ENCODE measurements around the gene GGA1. TPM values are rescaled to one million over a fixed set of nuclear protein-coding genes. Genes with fewer than 3 reads are reported as not detected.

GGA1 gene
- total RNA-seq, 1 donor from 2014 or later, result 33.5 TPM

DNA sequence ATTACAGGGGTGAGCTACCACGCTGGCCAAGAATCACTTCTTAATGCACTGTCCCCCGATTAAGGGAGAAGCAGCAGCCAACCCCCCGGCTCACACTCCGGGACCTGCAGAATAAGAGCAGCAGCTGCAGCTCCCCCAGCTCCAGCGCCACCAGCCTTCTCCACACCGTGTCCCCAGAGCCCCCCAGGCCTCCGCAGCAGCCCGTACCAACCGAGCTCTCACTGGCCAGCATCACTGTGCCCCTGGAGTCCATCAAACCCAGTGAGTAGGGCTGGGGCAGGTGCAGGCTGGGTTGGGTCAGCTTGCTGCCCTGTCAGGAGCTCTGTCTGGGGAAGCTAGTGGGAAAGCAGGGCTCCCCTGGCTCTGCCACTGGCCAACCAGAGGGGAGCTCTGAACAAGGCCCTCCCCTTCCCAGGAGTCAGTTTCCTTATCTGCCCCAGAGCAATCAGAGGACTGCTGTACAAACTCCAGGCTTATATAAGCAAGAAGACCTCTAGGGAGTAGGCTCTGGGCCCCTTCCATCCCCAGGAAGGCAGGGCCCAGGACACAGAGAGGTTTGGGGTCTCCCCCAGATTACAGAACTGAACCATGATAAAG lies 22.3 kb downstream of the GGA1 start:
- no peak for DNase-seq (ENCODE audit: low spot score)

DNA sequence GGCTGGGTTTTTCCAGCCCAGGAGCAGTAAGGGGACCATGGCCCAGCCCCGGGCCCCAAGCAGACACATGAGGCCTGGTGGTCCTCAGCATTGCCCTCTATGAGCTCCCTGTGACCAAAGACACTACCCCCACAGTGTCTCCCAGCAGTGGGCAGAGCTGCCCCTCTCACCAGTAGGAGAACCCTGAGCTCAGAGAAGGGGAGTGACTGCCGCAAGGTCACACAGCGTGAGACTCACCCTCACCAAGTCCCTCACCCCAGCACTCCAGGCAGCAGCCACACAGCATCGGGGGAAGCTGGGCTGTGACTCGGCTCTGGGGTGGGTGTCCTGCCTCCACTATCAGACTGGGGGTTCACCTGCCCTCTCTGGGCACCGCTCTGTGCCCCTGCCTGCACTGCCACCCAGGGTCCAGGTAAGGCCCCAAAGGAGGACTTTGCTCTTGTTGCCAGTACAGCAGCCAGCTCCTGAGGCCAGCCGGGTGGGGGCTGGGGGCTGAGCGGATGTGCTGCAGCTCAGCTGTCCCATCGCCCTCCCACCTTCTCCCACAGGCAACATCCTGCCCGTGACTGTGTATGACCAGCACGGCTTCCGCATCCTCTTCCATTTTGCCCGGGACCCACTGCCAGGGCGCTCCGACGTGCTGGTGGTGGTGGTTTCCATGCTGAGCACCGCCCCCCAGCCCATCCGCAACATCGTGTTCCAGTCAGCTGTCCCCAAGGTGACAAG lies 23.0 kb downstream of the GGA1 start:
- DNase-seq (ENCODE audit: low spot score), result no peak

GRCh38 chr22:37632174-37633088 lies 23.8 kb downstream of the GGA1 start:
- no peak for DNase-seq (ENCODE audit: low spot score)

GRCh38 chr22:37633089-37633624 lies 24.5 kb downstream of the GGA1 start:
- DNase-seq (ENCODE audit: low spot score), result no peak

DNA sequence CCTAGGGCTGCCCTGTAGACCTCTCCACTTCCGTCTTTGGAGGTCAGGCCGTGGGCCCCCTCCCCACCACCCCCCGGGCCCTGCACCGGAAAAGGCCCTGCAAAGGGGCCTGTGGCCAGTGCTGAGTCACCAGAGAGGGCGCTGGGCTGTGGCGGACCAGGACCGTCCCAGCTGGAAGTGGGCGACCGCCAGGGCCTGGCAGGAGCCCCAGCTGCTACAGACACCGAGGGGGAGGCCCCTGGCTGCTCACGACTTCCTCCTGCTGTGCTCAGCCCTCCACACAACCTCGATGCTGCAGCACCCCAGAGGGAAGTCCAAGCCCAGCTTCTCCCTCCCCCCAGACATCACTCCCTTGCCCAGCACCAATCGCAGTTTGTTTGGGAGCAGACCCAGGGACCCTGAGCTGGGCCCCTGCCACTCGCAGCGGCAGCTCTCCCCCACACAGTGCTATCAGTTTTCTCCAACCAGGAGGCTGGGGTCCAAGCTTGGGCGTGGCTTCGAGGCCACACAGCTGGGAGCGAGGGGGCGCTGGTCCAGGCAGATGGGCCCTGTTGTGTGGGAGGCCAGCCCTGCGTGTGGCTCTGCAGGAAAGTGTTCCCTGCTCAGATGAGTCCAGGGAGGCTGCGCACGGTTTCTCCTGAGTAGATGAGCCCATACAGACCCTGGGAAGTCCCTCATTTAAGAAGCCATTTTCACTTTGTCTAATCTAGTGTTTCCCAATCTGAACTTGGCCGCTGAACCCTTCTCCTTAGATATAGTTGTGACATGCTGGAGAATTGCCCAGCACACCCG lies 25.2 kb downstream of the GGA1 start:
- DNase-seq (ENCODE audit: low spot score), result peak; percentile 96

DNA sequence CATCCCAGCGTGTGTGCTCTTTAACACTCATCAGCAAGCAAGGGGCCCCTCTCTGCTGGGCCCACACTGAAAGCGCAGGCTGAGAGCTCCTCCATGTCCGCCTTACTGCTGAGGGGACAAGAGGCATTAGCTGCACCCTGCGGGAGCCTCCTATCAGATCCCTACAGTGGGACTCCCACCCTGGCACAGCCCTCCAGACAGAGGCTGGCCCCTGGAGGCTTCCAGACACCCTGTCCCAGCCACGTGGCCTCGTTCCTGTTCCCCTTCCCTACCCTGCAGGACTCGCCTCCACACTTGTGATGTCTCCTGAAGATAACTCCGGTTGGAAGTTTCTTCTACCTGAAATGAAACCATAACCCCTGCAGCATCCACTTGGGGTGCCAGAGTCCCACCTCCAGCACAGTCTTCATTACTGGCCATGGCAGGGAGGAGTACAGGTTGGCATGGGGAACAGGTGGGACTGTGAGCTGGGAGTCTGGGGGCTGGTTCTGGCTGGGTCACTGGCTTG lies 25.8 kb downstream of the GGA1 start:
- no peak for DNase-seq (ENCODE audit: low spot score)

GRCh38 chr22:37635157-37635556 lies 26.5 kb downstream of the GGA1 start:
- DNase-seq (ENCODE audit: low spot score), result no peak

- DNase-seq (ENCODE audit: low spot score), result no peak
Measured at GRCh38 chr22:37636186-37636948, 27.7 kb downstream of the GGA1 start.

GRCh38 chr22:37636949-37637273 lies 28.3 kb downstream of the GGA1 start:
- no peak for DNase-seq (ENCODE audit: low spot score)

GRCh38 chr22:37638391-37639069 lies 29.9 kb downstream of the GGA1 start:
- DNase-seq (ENCODE audit: low spot score), result no peak

DNA sequence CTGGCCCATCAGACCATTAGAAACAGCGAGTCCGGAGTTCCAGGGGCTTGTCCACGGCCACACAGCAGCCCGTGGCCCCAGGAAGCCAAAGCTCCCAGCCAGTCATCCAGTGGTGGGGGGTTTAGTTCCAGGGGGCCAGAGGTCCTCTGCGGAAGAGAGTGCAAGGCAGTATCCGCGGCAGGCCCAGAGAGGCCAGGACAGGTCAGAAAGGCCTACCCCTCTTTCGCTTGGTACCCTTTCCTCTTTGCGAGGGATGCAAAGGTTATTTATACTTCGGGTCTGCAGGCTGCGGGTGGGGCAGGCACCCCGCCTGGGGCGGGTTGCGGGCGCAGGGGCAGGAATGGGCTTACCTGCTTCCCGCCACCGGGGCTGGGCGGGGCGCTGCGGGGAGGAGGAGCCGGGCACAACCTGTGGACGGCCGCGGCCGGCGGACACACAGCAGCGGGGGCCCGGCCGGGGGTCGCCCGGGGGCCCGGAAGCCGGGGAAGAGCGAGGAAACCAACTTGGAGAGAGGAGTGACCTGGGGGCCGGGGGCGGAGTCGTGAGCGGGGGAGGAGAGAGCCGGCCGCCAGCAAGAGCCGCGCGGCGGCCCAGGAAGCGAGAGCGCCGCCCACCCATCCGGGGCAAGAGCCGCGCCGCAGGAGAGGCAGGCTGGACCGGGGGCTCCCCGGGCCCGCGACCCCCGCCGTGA lies 30.6 kb downstream of the GGA1 start, which contains the start of gene SH3BP1:
Gene SH3BP1 (plus strand): TSS at position 600 of the 691 bp plus-strand sequence. CDS start 119 bp downstream, outside the sequence.
- peak; percentile 69 for DNase-seq (ENCODE audit: low spot score)

DNA sequence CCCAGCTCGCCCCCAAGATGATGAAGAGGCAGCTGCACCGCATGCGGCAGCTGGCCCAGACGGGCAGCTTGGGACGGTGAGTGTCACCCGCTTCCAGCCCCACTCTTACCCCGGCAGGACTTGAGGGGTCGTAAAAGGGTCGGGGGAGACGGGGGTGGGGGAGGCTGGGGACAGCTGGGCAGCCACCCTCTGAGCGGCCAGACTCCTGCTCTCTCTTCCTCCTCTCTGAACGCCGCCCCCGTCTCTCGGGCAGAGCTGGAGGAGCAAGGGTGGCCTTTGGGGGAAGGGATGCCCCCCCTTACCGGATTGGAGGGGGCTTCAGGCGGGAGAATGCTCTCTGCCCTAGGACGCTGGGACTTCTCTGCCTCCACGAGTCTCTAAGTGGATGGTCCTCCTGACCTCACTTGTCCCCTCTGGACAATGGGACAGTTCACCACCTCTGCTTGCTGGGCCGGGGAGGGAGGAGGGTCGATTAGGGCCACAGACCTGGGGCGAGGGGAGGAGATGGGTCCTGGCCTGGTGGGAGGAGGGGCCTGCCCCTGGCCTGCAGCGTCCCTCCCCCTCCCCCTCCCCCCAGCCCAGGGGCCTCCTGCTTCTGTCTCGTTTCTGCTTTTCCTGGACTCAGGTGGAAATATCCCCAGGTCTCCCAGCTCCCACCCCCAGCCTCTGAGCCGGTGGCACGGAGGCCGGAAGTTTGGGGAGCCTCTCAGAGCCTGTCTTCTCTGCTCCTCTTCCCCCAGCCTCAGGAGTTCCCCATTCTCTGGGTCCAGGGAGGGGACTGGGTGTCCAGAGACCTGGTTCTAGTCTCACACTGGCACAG lies 31.3 kb downstream of the GGA1 start:
- no peak for DNase-seq (ENCODE audit: low spot score)

- peak; percentile 61 for DNase-seq (ENCODE audit: low spot score)
Measured at GRCh38 chr22:37640591-37641560, 32.2 kb downstream of the GGA1 start.

DNA sequence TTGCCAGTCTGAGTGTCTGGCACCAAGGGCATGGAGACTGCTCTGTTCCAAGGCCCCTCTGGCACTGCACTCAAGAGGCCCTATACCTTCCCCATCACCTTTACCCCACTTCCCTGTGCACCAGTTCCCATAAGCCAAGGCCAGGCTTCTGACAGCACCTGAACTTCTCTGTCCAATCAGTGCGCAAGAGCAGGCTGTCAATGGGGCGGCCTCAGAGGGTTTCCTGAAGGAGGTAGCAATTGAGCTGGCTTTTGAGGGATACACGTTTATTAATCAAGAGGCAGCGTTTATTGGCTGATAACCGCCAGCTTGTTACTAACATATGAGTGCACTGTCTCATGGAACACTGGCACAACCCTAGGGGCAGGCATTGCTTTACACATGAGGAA lies 32.9 kb downstream of the GGA1 start:
- DNase-seq (ENCODE audit: low spot score), result no peak

DNA sequence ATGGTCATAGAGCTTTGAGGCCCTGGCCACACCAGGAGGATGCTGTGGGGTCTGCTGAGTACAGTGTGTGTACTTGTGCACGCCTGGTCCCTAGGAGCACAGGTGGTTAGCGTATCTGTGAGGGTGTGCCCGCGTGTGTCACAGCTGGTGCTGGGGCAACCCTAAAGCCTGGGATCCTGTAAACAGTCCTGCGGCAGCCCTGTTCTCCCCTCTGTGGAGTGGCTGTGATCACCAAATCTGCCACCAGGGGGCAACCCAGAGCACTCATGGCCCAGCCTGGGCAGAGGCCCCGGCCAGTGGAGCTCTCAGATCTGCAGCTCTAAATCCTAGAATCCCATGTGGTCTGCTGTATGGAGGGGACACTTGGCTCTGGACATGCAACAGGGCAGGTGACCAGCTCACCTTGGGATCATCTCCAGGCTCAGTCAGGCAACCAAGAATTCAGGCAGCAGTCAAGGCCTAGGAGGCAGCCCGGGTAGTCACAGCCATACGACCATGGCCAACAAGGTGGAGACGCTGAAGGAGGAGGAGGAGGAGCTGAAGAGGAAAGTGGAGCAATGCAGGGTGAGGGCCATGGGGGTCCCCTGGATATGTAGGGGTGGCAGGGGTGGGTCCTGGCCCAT lies 34.7 kb downstream of the GGA1 start:
- peak; percentile 83 for DNase-seq (ENCODE audit: low spot score)

DNA sequence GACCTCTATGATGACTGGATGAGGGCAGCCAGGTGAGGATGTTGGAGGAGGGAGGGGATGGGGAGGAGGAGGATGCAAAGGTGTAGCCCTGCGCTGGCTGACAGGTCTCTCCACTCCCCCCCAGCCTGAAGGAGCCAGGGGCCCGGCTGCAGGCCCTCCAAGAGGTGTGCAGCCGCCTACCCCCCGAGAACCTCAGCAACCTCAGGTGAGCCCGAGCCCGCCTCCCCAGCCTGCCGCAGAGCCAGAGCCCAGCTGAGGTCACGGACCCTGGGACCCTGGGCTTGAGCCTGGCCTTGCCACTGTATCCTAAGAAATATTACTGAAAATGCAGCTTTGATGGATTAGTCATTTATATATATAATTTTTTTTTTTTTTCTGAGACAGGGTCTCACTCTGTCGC lies 38.7 kb downstream of the GGA1 start:
- DNase-seq (ENCODE audit: low spot score), result no peak

DNA sequence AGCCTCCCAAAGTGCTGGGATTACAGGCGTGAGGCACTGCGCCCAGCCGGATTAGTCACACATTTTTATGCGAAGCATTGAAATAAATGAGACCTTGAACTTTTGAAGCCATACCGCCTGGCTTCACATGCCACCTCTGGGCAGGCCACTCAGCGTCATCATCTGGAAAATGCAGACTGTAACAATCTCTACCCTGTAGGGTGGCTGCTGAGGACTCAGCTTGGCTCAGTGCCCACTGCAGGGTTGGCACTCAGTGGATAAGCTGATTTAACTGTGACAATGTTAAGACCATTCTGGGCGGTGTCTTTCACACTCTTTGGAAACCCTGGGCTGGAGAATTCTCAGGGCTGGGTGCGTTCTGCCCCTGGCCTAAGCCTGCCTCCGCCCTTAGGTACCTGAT lies 39.3 kb downstream of the GGA1 start:
- DNase-seq (ENCODE audit: low spot score), result no peak
